ENCODE data around the gene AJM1.
"Not testable (repeated sequence)": the region's sequence is repeated elsewhere in the genome, so short reads cannot be mapped to it uniquely, and the experiment has no call there.

GRCh38 chr9:136843159-136843800 lies 1.0 kb downstream of the AJM1 start:
- TF ChIP-seq CTCF, POLR2A (IDR thresholded peaks at IDR 0.05): not testable (repeated sequence)

Measured in ovary (tissue), 3 donors.